Measurements from ENCODE around the gene TIAM1.

Gene TIAM1

GRCh38 chr21:31279986-31280385, 64.1 kb downstream of the TIAM1 start:
- TF ChIP-seq CTCF (IDR thresholded peaks at IDR 0.05) (no peak), ZFX (IDR thresholded peaks at IDR 0.05; ENCODE audit: borderline replicate concordance) (no peak)
- no peak overlapping the region for H3K27ac ChIP-seq

- TF ChIP-seq ZFX (IDR thresholded peaks at IDR 0.05; ENCODE audit: borderline replicate concordance): no peak
- TF ChIP-seq CTCF (IDR thresholded peaks at IDR 0.05): no peak
- H3K27ac ChIP-seq: no peak overlapping the region
These were observed 64.8 kb downstream of the TIAM1 start for GRCh38 chr21:31279214-31279613.

- TF ChIP-seq CTCF (IDR thresholded peaks at IDR 0.05) (no peak), ZFX (IDR thresholded peaks at IDR 0.05; ENCODE audit: borderline replicate concordance) (no peak)
- H3K27ac ChIP-seq: no peak overlapping the region
These were observed 65.4 kb downstream of the TIAM1 start for GRCh38 chr21:31278511-31279130.

- TF ChIP-seq CTCF (IDR thresholded peaks at IDR 0.05): no peak
- no peak for TF ChIP-seq ZFX (IDR thresholded peaks at IDR 0.05; ENCODE audit: borderline replicate concordance)
- no peak overlapping the region for H3K27ac ChIP-seq
These were observed 67.4 kb downstream of the TIAM1 start for GRCh38 chr21:31276663-31277062.

- TF ChIP-seq ZFX (IDR thresholded peaks at IDR 0.05; ENCODE audit: borderline replicate concordance): no peak
- TF ChIP-seq CTCF (IDR thresholded peaks at IDR 0.05): no peak
- H3K27ac ChIP-seq: no peak overlapping the region
These were observed 68.2 kb downstream of the TIAM1 start for GRCh38 chr21:31275901-31276300.

GRCh38 chr21:31273278-31273677, 70.8 kb downstream of the TIAM1 start:
- TF ChIP-seq CTCF (IDR thresholded peaks at IDR 0.05) (no peak), ZFX (IDR thresholded peaks at IDR 0.05; ENCODE audit: borderline replicate concordance) (no peak)
- H3K27ac ChIP-seq: no peak overlapping the region

- TF ChIP-seq CTCF (IDR thresholded peaks at IDR 0.05) (no peak), ZFX (IDR thresholded peaks at IDR 0.05; ENCODE audit: borderline replicate concordance) (no peak)
- H3K27ac ChIP-seq: no peak overlapping the region
These were observed 76.0 kb downstream of the TIAM1 start for GRCh38 chr21:31268090-31268489.
